C4-2B (cell line): ENCODE data around the gene PHETA1.

Experiments used
- ZFX ChIP-seq: fragments of 450-650 bp; IDR thresholded peaks from 2 replicates; pipeline ENCODE4 v1.6.1; 2017
- TF ChIP-seq, protein P1 (sequence below): fragments of 450-650 bp; conservative IDR thresholded peaks from 2 replicates; pipeline ENCODE4 v1.5.1; 2017; ENCODE audit warnings: mild to moderate bottlenecking

DNA sequence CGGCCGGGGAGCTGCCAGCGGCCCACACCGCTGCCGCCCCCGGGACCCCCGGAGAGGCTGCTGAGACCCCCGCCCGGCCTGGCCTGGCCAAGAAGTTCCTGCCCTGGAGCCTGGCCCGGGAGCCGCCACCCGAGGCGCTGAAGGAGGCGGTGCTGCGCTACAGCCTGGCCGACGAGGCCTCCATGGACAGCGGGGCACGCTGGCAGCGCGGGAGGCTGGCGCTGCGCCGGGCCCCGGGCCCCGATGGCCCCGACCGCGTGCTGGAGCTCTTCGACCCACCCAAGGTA is 49.6 kb upstream of the PHETA1 start:
- TF ChIP-seq, protein P1, sequence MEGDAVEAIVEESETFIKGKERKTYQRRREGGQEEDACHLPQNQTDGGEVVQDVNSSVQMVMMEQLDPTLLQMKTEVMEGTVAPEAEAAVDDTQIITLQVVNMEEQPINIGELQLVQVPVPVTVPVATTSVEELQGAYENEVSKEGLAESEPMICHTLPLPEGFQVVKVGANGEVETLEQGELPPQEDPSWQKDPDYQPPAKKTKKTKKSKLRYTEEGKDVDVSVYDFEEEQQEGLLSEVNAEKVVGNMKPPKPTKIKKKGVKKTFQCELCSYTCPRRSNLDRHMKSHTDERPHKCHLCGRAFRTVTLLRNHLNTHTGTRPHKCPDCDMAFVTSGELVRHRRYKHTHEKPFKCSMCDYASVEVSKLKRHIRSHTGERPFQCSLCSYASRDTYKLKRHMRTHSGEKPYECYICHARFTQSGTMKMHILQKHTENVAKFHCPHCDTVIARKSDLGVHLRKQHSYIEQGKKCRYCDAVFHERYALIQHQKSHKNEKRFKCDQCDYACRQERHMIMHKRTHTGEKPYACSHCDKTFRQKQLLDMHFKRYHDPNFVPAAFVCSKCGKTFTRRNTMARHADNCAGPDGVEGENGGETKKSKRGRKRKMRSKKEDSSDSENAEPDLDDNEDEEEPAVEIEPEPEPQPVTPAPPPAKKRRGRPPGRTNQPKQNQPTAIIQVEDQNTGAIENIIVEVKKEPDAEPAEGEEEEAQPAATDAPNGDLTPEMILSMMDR, result no peak
- no peak for TF ChIP-seq ZFX
